AG10803 (cell line): ENCODE measurements around the gene TMEM94.

Experiments
- DNase-seq: peaks from one replicate; pipeline ENCODE4 v3.0.0; 2010; ENCODE audit warnings: low read depth
- H3K4me3 ChIP-seq: 2 replicates; pipeline ENCODE4 v1.5.1; 2011; ENCODE audit warnings: mild to moderate bottlenecking, low read length, control low read depth
- CTCF ChIP-seq: conservative IDR thresholded peaks from 2 replicates; pipeline ENCODE4 v1.5.1; 2011; ENCODE audit warnings: mild to moderate bottlenecking, low read length, control low read depth, inconsistent platforms

Gene TMEM94

DNA sequence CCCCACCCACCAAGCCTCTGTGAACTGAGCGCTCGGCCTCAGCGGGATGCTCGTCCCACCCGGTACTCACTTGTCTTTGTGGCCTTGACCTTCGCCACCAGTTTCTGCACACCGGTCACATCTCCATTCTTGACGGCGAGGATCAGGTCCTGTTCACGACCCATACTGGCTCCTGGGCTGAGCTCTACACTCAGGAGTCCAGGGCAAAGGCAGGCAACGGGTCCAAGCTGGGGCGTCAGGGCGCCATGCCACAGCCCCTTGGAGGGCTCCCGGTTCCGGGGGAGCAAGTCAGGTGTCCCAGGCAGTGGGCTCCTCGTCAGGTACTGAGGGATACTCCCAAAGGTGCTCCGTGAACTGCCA, 57.2 kb downstream of the TMEM94 start:
- TF ChIP-seq CTCF, result no peak
- peak overlapping the region; percentile 75; the same call in 1 of the 2 replicates for H3K4me3 ChIP-seq
- no peak for DNase-seq

DNA sequence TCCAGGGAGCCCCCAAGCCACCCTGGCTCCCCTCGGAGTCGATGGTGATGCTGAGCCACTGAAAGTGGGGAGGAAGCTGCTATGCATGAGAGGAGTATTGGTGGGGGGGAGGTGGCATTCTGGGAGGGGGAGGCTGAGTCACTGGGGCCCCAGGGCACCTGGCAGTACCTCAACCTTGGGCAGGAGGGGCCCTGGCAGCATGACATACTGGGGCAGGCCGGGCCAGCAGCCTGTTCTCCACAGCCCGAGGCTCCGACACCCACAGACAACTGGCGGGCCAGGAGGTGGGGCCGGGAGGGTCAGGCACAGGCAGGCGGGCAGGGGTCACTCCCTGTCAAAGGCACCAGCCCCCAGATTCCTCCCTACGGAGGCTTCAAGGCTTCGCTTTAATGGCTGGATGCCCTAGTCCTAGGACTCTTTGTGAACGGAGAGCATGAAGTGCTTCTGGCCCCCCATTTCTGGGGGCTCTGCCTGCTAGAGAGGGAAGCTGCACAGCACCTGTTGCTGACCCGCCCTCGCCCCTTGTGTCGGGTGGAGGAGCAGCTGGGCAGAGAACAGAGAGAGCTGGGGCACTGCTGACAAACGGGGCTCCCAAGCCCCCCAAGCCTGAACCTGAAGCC, 58.0 kb downstream of the TMEM94 start:
- peak overlapping the region; percentile 75 for H3K4me3 ChIP-seq
- TF ChIP-seq CTCF, result no peak
- no peak for DNase-seq

- DNase-seq, result peak; percentile 6
- H3K4me3 ChIP-seq, result peak overlapping the region; percentile 75
- no peak for TF ChIP-seq CTCF
Measured at GRCh38 chr17:75514919-75515495, 58.6 kb downstream of the TMEM94 start.

- TF ChIP-seq CTCF, result peak; percentile 70
- DNase-seq, result peak; percentile 85
- H3K4me3 ChIP-seq, result peak within 1 kb of the TSS; percentile 75
Measured at GRCh38 chr17:75515496-75516254, 59.2 kb downstream of the TMEM94 start, which contains the start of gene CASKIN2. Gene CASKIN2, minus strand, starts transcription at chr17:75515537. Its CDS starts 1,733 bp downstream, at chr17:75513804.

DNA sequence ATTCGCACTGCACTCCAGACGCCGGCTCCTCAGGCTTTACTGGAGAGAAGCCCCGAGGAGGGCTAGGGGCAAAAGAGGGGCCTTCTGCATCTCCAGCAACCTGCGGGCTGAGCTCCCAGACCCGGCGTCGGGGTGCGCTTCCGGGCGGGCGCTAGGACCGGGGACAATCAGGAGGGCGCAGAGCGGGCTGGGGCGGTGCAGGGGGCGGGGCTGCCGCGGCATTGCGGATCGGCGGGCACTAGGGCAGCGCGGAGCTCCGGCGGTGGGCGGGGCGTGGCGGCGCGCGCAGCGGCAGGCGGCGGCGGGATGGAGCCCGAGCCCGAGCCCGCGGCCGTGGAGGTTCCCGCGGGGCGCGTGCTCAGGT, 59.8 kb downstream of the TMEM94 start, which contains the start of gene TSEN54:
TSEN54 (plus strand) TSS at position 274 of the 364 bp plus-strand sequence; CDS start at position 307, 33 bp downstream.
- H3K4me3 ChIP-seq, result peak within 1 kb of the TSS; percentile 75
- TF ChIP-seq CTCF, result no peak
- peak; percentile 83 for DNase-seq

- no peak for TF ChIP-seq CTCF
- peak overlapping the region; percentile 69 for H3K4me3 ChIP-seq
- DNase-seq, result peak; percentile 16
Measured at GRCh38 chr17:75516619-75517296, 60.3 kb downstream of the TMEM94 start.
